Activated CD4-positive, alpha-beta T cell treated with anti-CD3 and anti-CD28 coated beads for 1 hour (primary cell): ENCODE data around the gene GOT1.

ENCODE experiments used
- DNase-seq: peaks from one replicate; pipeline ENCODE4 v3.0.0-alpha.2; 2020

Gene GOT1

GRCh38 chr10:99394256-99394655 lies 36.2 kb downstream of the GOT1 start:
- no peak for DNase-seq

GRCh38 chr10:99393683-99394082 lies 36.7 kb downstream of the GOT1 start:
- DNase-seq = no peak

GRCh38 chr10:99393036-99393435 lies 37.4 kb downstream of the GOT1 start:
- DNase-seq = no peak

- no peak for DNase-seq
Observed at GRCh38 chr10:99391346-99391745, 39.1 kb downstream of the GOT1 start.

GRCh38 chr10:99389729-99390480 lies 40.5 kb downstream of the GOT1 start:
- no peak for DNase-seq

- DNase-seq = no peak
Observed at GRCh38 chr10:99387541-99387940, 42.9 kb downstream of the GOT1 start.

- no peak for DNase-seq
Observed at GRCh38 chr10:99387071-99387470, 43.4 kb downstream of the GOT1 start.

- DNase-seq = no peak
Observed at GRCh38 chr10:99382176-99382575, 48.2 kb downstream of the GOT1 start.

GRCh38 chr10:99375426-99375825 lies 55.0 kb downstream of the GOT1 start:
- no peak for DNase-seq

GRCh38 chr10:99374972-99375371 lies 55.5 kb downstream of the GOT1 start:
- DNase-seq = no peak

- no peak for DNase-seq
Observed at GRCh38 chr10:99374526-99374925, 55.9 kb downstream of the GOT1 start.

GRCh38 chr10:99372546-99373271 lies 57.7 kb downstream of the GOT1 start:
- DNase-seq = no peak

GRCh38 chr10:99370993-99371392 lies 59.4 kb downstream of the GOT1 start:
- no peak for DNase-seq

GRCh38 chr10:99369551-99369950 lies 60.9 kb downstream of the GOT1 start:
- no peak for DNase-seq

- DNase-seq = no peak
Observed at GRCh38 chr10:99369126-99369525, 61.3 kb downstream of the GOT1 start.

GRCh38 chr10:99368646-99369045 lies 61.8 kb downstream of the GOT1 start:
- DNase-seq = no peak

GRCh38 chr10:99366666-99367065 lies 63.8 kb downstream of the GOT1 start:
- DNase-seq = no peak

GRCh38 chr10:99365736-99366135 lies 64.7 kb downstream of the GOT1 start:
- DNase-seq = no peak

GRCh38 chr10:99365311-99365710 lies 65.1 kb downstream of the GOT1 start:
- DNase-seq = no peak

- no peak for DNase-seq
Observed at GRCh38 chr10:99364125-99364524, 66.3 kb downstream of the GOT1 start.

GRCh38 chr10:99360934-99361333 lies 69.5 kb downstream of the GOT1 start:
- DNase-seq = no peak

- DNase-seq = no peak
Observed at GRCh38 chr10:99358101-99358500, 72.3 kb downstream of the GOT1 start.

GRCh38 chr10:99357691-99358090 lies 72.7 kb downstream of the GOT1 start:
- no peak for DNase-seq

GRCh38 chr10:99353182-99353581 lies 77.2 kb downstream of the GOT1 start:
- DNase-seq = no peak

GRCh38 chr10:99347672-99348071 lies 82.8 kb downstream of the GOT1 start:
- DNase-seq = no peak
